Inferior parietal cortex (tissue), 1 donor: ENCODE measurements around the gene ARMC2.
"Not testable (repeated sequence)": the region's sequence is repeated elsewhere in the genome, so short reads cannot be mapped to it uniquely, and the experiment has no call there.

ENCODE experiments used
- DNase-seq: peaks from one replicate; pipeline ENCODE4 v3.0.0-alpha.2; 2016; ENCODE audit errors: extremely low spot score

ARMC2 gene

DNA sequence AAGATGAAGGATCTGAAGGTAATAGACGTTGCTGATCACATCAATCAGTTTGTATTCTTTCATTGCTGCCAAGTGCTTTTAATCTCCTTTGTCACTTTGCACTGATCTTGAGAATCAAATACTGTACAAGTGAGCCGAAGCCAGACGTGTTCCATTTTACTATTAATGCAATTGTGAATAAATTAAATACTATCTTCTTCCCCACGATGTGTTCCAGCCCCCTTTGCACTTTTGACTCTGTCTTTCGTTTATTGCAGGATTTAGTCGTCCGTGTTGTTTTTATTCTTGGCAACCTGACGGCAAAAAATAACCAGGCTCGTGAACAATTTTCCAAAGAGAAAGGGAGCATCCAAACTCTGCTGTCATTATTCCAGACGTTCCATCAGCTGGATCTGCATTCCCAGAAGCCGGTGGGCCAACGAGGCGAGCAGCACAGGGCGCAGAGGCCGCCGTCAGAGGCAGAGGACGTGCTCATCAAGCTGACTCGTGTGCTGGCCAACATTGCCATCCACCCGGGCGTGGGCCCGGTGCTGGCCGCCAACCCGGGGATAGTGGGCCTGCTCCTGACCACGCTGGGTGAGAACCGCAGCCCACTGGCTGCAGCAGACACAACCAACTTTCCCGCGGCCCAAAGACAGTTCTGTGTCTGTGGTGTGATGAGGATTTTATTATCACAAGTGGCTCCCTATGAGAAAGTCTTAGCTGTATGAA is 104.7 kb downstream of the ARMC2 start:
- DNase-seq = no peak

DNA sequence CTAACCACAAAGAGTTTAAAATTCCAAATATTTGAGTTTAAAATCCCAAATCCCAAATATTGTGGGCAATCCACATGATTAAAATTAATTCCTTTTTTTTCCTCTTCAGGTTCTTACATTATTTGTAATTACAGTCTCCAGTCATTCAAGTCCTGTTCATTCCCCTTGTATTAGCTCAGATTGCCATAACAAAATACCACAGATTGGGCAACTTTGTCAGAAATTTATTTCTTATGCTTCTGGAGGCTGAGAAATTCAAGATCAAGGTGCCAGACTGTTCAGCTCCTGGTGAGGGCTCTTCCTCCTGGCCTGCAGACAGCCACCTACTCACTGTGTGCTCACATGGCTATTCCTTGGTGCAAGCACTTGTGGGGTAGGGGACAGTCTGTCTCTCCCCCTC is 105.5 kb downstream of the ARMC2 start:
- no peak for DNase-seq

DNA sequence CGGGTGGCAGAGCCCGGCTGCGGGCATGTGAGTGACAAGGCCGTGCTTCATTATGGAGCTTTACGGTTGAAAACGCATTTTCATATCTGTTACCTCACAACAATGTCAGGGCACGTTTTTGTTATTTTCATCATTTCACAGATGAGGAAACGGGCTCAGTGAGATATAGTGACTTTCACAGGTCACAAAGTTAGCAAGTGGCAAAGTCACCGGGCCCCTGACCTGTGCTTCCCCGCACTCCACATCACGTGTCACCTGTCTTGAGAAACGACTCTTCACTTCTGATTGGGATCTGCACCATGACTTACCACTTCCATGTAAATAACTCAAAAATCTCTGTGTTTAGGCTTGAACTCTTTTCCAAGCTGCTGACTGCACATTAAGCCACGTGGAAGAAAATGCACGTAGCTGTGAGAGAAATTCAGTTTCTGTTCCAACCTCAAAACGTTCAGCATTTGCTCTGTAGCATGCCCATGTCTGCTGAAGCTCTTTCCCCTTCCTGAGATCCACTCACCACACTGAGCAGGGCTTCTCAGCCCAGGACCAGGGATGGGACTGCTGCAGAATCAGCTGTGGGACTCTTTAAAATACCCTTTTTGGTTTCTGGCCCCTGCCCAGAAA is 107.2 kb downstream of the ARMC2 start:
- no peak for DNase-seq

- no peak for DNase-seq
These were observed 109.0 kb downstream of the ARMC2 start for GRCh38 chr6:108957221-108957620.

- DNase-seq = no peak
These were observed 110.9 kb downstream of the ARMC2 start for GRCh38 chr6:108958900-108959770.

GRCh38 chr6:108959972-108960582 is 111.9 kb downstream of the ARMC2 start:
- DNase-seq = no peak

DNA sequence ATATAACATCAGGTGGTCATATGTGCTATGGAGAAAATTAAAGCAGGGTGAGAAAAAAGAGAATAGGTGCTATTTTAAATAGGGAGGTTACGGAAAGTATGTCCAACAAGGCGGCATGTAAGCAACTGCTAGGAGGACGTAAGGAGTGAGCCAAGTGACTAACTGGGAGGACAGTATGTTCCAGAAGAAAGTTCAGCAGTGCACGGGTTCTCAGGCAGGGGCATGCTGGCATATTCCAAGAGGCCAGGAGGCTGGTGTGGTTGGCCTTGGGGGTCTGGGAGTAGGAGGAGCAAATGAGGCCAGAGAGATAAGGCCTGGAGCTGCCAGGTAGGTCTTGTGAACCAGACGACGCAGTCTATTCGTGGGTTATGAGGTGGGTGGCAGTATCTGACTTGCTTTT is 112.4 kb downstream of the ARMC2 start:
- DNase-seq = no peak

- DNase-seq = no peak
These were observed 112.9 kb downstream of the ARMC2 start for GRCh38 chr6:108961077-108961476.

DNA sequence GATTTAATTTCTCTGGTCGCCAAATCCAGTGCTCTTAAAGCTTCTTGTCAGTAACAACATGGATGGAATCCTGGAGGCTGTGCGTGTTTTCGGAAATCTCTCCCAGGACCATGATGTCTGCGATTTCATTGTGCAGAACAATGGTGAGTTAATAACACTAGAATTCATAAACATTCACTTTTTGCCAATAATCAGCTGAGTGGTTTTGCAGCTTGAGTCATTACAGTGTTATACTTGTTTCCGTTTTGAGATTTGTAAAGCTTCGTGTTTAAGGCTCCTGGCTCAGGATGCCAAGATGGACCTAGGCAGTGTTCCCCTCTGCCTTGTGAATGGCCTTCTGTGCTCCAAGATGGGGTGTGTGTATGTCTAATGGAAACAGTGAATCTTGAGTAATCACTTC is 113.8 kb downstream of the ARMC2 start:
- no peak for DNase-seq

DNA sequence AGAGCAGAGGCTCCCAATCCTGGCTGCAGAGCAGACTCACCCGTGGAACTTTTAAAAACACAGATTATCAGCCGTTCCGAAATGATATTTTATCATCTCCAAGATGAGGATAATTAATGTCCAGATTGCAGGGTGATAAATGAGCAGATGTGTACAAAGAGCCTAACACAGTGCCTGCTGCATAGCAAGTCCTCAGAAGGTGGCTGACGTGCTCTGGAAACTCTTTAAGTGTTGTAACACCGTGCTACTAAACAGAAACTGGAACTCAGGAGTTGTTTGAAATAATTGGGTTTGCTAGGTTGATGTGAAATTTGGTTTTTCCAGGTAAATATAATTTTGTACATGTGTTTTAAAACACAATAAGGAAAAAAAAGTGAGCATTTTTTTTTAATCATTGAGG is 118.0 kb downstream of the ARMC2 start:
- no peak for DNase-seq

DNA sequence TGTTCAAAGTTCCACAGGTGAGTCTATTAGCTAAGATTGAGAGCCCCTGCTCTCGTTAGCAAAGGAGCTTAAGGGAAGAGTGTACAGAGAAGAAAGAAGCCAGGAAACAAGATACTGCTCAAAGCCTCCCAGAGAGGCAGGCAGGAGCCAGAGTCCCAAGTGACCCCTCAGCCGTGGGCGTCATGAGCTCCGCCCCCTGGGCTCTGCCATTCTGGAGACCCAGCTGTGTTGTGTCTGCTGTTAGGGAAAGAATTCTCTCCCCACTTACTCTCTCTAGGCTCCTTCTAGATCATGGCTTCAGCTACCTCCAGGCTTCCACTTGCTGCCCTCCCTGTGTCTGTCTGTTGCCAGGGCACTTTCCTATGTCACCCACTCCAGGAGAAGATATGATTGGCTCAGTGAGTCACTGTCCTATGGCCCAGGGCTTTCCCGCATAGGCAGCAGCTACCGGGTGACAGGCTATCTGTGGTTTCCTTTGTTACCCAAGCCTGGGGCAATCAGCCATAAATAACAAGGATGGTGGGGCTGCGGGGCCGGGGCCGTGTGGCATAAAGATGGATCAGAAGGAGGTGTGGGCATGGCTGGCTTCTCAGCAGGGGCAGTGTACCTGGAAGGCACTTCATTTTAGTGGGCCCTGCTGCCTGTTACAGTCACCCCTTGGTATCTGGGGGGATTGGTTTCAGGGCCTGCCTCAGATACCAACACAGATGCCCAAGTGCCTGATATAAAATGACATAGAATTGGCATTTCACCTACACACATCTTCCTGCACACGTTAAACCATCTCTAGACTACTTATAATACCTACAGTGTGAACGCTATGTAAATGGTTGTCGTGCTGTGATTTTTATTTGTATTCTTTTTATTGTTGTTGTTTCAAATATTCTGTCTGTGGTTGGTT is 118.9 kb downstream of the ARMC2 start:
- DNase-seq = no peak

DNA sequence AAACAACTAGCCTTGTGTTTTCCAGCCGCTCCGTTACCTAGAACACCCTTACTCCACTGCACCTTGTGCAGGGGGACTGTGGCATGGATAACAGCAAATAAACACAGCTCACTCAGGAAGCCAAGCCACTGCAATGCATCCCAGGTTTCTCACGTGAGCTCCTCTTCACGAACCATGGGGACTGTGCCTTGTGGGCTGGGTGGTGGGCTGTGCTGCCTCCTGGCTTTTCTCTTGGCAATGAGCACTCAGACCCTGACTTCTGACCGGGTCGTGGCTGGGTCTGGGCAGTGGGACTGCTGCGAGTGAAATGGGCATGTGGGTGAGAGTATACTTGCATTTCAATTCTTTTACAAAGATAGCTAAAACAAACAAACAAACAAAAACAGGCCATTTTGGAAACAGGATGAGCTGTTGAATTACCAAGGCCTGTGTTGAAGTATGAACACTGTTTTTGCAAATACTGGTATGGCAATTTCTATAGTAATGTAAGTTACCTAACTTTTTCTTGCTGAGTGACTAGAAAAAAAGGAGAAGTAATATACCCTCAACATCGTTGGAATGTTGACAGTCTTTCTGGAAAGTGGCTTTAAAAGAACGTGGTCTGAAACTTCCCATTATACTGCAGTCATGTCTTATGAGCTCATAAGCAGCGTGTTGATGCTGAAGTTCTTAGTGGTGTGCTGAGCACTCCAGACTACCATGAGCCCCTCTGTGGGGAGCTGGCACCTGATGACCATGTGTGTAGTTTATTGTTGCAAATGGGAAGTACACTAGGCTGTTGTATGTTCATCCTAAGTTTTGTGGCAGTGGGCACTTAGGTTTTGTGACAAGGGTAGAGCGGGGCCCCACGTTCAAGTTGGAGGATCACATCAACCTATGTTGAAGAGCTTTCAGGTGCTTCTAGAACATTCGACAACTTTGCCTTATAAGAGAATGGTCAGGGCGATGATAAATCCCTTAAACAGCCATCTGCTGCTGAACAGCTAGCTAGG is 120.4 kb downstream of the ARMC2 start:
- no peak for DNase-seq

- DNase-seq = no peak
These were observed 121.6 kb downstream of the ARMC2 start for GRCh38 chr6:108969776-108970175.

- no peak for DNase-seq
These were observed 126.0 kb downstream of the ARMC2 start for GRCh38 chr6:108974201-108974600.

GRCh38 chr6:108978638-108979037 is 130.4 kb downstream of the ARMC2 start:
- not testable (repeated sequence) for DNase-seq

DNA sequence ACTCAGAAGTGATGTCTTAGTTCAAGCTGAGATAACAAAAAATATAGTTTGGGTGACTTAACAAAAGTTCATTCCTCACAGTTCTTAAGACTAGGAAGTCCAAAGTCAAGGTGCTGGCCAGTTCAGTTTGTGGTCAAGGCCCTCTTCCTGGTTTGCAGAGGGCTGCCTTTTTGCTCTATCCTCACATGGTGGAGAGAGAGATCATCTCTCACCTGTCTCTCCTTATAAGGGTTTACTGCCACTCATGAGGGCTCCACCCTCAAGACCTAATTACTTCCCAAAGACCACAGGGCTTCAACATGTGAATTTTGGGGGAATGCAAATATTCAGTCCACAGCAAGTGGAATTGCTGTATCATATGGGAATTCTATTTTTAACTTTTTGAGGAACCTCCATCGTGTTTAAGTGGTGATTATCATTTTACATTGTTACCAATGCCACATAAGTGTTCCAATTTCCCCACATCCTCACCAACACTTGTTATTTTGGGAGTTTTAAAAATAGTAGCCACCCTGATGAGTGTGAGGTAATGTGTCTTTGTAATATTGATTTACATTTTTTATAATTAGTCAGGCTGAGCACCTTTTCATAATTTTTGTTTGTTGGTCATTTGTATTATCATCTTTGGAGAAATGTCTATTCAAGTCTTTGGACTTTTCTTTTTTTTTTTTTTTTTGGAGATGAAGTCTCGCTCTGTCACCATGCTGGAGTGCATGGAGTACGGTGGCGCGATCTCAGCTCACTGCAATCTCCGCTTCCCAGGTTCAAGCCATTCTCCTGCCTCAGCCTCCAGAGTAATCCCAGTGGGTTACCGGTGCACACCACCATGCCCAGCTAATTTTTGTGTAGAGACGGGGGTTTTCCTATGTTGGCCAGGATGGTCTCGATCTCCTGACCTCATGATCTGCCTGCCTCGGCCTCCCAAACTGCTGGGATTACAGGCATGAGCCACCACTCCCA is 134.2 kb downstream of the ARMC2 start:
- no peak for DNase-seq

GRCh38 chr6:108983151-108983550 is 134.9 kb downstream of the ARMC2 start:
- DNase-seq = no peak

GRCh38 chr6:108985301-108985700 is 137.1 kb downstream of the ARMC2 start:
- no peak for DNase-seq

- DNase-seq = no peak
These were observed 138.9 kb downstream of the ARMC2 start for GRCh38 chr6:108987156-108987555.
